ENCODE measurements around the gene GOSR1.

- TF ChIP-seq GATA2 (IDR thresholded peaks at IDR 0.05; ENCODE audit: low read depth, low read length) = no peak
- no peak for TF ChIP-seq GATA3 (IDR thresholded peaks at IDR 0.05; ENCODE audit: low read depth, low read length)
Observed at GRCh38 chr17:30472238-30472890, 4.8 kb upstream of the GOSR1 start.
